Activated CD4-positive, alpha-beta T cell treated with anti-CD3 and anti-CD28 coated beads, Interleukin-2, amount 50 U/mL, for 4 hours (primary cell): ENCODE data around the gene PRRG1.
"Not testable (repeated sequence)": the region's sequence is repeated elsewhere in the genome, so short reads cannot be mapped to it uniquely, and the experiment has no call there.

ENCODE experiments used
- DNase-seq, 2 experiments: peaks; one replicate each; pipeline ENCODE4 v3.0.0-alpha.2; 2020

PRRG1 gene

GRCh38 chrX:37349221-37350033 lies at the start of gene PRRG1:
PRRG1 (plus strand) TSS chrX:37349364; CDS start chrX:37406250, 56,886 bp downstream.
- DNase-seq = no peak

GRCh38 chrX:37302569-37302968 lies 46.6 kb upstream of the PRRG1 start:
- DNase-seq = no peak

GRCh38 chrX:37305238-37305637 lies 43.9 kb upstream of the PRRG1 start:
- DNase-seq = not testable (repeated sequence)

DNA sequence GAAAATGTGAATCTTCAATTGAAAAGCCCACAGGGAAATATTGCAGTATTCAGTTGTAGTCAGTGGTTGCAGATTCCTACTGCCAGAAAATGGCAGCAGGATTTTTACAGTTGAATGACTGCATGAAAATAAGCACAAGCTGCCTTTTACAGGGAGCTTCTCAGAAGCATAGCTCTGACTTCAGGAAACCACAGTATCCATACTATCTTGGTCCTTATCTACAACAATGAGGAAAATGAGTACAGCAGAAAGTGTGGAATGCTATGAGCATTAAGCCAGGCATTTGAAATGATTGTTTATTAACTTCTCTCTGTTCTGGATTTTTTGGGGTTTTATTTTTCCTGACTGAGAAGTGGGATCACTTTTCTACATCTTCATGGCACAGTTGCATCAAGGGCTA lies 34.6 kb upstream of the PRRG1 start:
- DNase-seq = no peak

DNA sequence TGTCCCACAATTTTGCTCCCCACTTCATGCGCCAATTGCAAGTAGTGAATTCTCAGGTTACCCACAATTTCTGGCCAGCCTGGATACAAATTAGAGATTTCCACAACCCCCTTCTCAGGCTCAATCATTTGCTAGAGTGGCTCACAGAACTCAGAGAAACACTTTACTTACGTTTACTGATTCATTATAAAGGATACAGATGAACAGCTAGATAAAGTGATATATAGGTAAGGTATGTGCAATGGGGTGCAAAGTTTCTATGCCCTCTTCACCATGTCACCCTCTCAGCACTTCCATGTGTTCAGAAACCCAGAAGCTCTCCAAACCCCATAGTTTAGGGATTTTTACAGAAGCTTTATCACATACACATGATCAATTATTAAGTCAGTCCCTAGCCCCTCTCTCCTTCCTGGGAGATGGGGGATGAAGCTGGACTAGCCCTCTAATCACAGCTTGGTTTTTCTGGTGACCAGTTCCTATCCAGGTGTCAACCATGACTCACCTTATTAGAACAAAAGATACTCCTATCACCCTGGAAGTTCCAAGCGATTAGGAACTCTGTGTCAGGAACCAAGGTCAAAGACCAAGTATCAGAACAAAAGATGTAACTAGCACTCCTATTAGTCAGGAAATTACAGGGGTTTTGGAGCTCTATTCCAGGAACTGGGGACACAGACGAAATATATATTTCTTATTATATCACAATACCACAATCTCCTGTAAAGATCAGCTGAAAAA lies 33.5 kb upstream of the PRRG1 start:
- DNase-seq = no peak

DNA sequence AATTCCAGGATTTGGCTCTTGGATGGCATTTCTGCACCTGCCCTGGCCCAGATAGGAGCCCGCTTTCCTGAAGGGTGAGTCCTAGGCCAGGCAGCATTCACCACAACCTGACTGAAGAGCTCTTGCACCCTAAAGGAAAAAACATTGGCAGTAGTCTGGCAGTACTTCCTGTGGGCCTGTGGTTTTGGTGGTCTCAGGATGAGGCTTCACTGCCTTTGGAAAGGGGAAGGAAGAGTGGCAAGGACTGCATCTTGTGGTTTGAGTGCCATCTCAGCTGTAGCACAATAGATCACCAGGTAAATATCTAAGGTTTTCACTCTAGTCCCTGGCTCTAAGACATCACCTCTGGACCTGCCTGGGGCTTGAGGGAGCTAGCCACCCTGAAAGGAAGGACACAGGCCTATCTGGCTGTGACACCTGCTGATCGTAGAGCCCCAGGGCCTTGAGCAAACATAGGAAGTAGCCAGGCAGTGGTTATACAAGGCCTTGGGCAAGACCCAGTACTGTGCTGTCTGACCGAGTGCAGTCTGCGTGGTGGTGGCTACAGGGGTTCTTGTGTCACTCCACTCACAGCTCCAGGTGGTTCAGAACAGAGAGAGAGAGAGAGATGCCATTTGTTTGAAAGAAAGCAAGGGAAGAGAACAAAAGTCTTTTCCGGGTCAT lies 28.5 kb upstream of the PRRG1 start:
- no peak for DNase-seq

DNA sequence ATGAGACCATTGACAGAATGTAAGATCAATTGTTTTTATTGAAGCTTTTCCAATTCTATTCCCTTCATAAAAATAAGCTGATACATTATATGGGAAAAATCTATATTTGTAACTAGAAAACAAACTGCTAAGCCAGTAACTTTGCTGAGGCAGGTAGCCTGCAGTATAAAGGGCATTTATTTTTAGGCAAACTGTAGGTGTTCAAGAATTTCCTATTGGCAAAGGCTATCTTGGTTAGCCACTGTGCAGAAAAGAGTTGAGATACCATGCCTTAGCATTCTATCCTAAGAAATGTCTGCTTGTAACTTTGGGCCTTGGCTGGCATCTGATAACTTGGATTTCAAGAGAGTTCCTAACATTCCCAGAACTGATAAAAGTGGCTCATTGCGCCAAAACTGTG lies 18.5 kb upstream of the PRRG1 start:
- DNase-seq = no peak

DNA sequence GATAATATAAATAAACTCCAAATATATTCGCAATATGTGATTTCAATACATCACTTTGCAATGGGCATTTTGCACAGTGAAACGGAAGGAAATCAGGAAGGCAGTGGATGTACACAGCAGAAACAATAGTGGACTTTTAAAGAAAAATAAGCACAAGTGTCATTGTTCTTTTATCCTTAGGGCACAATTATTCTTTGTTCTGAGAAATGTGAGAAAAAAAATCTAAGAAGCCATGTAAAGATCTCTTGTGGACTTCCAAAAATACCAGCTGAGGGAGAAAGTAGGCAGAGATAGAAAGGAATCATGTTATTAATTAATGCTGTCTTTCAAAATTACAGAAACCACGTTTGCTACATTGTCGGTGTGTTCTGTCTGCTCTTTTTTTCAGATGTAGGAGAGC lies 17.6 kb upstream of the PRRG1 start:
- DNase-seq = no peak

- no peak for DNase-seq
Measured at GRCh38 chrX:37332055-37332454, 17.1 kb upstream of the PRRG1 start.

DNA sequence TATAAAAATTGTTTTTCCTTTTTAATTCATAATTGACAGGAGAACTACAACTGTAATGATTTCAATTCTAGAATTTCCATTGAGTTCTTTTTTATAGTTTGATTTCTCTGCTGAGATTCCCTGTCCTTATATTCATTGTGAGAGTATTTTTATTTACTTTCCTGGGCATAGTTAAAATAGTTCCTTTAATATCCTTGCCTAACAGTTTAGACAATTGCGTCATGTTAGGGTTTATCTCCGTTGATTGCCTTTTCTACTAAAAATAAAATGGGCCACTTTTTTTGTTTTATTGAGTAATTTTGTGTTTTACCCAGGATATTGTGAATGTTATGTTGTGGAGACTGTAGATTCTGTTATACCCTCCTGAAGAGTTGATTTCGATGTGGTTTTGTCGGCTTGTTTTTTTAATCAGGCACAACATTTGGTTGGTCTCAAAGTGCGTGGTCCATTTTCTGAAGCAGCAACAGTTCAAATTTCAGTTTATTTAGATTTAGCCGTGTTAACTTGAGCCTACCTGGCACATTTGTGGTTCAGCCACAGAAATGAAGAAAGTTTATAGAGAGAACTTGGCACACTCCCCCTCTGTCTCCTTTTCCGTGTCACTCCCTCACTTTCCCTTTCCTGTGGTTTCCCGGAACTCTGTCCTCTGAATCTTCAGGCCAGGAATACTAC lies 16.0 kb upstream of the PRRG1 start:
- no peak for DNase-seq

DNA sequence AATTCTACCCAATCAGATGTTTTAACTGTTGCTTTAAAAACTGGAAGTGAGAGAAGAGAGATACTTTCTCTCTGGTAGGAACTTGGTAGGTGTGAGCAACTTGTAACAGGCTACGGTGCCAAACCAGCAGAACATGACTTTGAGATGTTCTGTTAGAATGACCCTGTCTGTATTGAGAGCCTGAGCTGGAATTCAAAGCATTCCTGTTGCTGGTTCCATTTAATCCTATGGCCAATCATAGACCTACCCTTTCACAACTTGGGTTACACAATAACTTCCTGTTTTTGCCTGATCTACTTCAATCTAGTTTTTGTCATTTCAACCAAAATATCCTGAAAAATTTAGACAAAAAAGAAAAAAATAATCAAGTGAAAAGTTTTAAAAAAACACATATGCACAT lies 1.7 kb upstream of the PRRG1 start:
- DNase-seq = no peak

DNA sequence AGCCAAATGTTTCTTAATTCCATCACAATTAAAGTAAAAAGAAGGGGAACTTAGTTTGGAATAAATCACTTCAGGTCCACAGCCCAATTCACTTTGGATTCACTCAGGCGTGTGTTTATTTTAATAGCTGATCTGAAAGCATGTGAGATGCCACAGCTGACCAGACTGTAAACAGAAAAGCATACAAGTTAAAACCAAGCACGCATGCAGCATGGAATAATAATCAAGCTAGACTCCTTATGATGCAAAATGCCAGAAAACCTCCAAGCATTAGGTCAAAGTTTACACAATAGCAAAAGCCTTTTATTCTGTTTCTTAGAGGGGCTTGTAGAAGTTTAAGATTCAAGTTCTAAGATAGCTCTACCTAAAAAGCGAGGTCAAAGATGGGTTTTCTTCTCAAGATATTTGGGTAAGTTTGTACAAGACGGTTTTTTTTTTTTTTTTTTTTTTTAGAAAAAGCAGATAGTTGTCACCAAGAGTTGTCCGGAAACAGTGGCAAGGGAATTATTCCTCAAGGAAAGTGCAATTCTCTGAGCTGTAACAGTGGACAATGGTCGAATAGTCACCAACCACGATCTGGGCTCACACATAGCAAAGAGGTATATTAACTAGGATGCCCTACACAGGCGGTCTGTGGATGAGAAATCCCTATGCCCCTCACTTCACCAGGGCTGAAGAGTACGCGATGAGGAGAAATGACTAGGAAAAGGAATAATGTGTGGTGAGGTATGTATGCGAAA lies 763 bp upstream of the PRRG1 start:
- DNase-seq = no peak

DNA sequence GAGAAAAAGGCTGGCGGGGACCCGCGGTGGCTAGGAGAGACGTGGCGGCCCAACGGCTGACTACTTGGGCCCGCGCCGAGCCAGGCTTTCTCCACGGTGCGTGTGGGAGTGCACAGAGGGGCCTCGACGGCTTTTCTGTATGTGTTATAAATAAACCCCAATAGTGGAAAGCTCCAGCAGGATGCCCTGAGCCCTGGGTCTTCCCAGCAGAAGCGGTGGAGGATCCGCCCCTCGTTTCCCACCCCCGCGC lies 268 bp upstream of the PRRG1 start:
- DNase-seq = no peak

DNA sequence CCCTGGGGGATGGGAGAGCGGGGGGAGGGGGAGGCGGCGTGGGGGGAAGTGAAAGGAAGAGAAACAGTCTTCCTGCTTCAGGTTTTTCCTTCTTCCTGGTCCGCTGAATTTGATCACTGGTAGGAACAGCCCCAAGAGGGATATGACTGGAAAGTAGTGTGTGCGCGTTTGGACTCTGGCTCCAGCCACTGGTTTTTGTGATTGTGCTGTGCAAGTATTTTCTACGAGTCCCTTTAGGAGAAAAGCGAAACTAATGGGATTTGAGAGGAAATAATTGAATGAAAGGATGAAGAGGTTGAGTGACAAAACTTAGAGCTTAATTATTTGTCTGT lies 836 bp downstream of the PRRG1 start:
- no peak for DNase-seq

GRCh38 chrX:37353646-37354045 lies 4.5 kb downstream of the PRRG1 start:
- no peak for DNase-seq

- DNase-seq = no peak
Measured at GRCh38 chrX:37357436-37357835, 8.3 kb downstream of the PRRG1 start.

DNA sequence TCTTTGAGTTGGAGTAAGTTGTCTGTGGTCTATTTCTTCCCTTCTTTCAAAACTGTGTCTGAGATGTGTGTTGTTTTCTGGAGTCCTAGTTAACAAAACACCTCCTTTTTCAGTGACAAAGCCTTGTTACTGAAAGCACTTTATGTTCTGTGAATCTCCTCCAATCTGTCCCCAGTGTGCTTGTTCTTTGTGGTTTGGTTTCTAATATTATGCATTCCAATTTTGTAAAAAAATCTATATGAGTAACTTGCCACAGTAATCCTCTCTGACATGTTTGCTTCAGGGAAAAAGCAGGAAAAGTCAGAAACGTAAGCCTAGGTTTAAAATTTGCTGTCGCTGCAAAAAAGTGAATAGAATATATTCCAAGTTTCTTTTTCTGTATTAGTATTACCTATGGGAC lies 12.4 kb downstream of the PRRG1 start:
- no peak for DNase-seq

DNA sequence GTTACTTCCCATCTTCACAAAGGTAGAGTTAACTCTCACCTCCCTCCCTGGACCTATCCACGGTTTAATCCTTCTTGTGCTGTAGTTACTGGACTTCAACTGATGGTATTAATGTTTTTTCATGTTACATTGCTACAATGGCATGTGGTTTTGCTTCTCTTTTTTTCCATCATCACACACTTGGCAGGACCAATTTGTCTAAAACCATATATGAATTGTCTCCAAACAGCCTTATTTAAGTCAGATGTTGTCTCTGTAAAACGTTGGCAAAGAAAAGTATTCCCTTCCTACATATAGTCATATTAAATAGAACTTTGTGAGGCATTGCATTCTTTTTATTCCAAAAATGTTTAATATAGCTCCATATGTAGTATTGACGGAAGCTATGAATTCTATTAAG lies 15.5 kb downstream of the PRRG1 start:
- no peak for DNase-seq

- DNase-seq = no peak
Measured at GRCh38 chrX:37367946-37368345, 18.8 kb downstream of the PRRG1 start.

DNA sequence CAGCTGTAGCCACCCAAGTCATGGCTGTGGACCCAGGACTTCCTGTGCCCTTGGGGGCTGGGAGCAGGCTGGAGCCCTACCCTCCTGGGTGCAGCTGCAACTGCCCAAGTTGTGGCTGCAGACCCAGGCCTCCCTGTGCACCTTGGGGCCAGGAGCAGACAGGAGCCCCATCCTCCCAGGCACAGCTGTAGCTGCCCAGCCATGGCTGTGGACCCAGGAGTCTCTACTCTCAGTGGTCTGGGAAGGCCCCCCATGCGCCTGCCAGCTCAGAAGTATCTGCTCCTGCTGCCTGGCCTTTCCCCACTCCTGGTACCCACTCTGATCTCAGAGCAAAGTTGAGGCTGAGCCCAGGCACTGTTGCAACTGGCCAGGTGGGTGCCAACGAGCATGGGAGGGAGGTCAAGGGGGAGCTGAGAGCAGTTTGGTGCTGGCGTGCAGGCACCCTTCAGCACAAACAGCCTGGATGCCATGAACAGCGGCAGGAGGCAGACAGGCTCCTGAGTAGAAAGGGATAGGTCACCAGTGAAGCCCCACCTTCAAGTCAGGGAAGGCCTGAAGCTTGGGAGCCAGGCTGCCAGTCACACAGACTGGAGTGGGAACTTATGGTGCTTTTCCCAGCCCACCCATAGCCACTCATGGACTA lies 21.5 kb downstream of the PRRG1 start:
- DNase-seq = no peak

GRCh38 chrX:37371578-37371991 lies 22.4 kb downstream of the PRRG1 start:
- DNase-seq = no peak

- DNase-seq = no peak
Measured at GRCh38 chrX:37378404-37378803, 29.2 kb downstream of the PRRG1 start.

DNA sequence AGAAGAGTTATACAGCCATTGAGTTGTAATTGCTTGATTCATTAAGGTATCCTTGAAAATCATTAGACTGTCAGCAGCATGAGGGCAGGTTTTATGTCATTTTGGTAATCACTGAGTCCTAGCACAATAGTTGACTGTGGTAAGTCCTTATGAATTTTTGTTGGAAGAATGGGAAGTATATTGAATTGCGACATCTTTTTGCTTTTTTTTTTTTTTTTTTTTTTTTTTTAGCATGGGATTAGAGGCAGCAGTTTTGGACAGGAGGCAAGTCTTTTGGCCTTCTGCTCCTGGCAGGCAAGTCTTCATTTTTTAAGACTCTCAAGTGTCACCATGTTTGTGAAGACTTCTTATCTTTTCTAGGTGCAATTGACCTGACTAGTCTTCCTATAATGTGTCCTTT lies 29.7 kb downstream of the PRRG1 start:
- DNase-seq = no peak
